ENCODE measurements around the gene SORBS1. TPM values are rescaled to one million over a fixed set of nuclear protein-coding genes. Genes with fewer than 3 reads are reported as not detected.
"Not testable (repeated sequence)": the region's sequence is repeated elsewhere in the genome, so short reads cannot be mapped to it uniquely, and the experiment has no call there.

SORBS1 gene
- total RNA-seq, 8 experiments from 2014 or later, result 2.0 to 105 (median 35.8) TPM

- peaks cover 4 to 7% of the 10 kb centered on the region in 2 donors for H3K4me1 ChIP-seq (replicated peaks in 1 of 2)
- H3K4me3 ChIP-seq, result no peak overlapping the region
- no peak overlapping the region for H3K27ac ChIP-seq
- ATAC-seq (replicated peaks in 6 of 8), result no peak
- in situ Hi-C loops (cut with MboI; ENCODE audit: low pct_unique_long_range_greater_than_20kb in 2 of 9, low sequenced_read_pairs in 9 of 9, unreplicated experiment in 9 of 9), result loop anchor here in 3 of 9 experiments (25.0 kb wide), 2 partner anchors 116 to 716 kb away; no protein-coding TSS in a partner anchor
Measured at GRCh38 chr10:95353123-95353522, 208.0 kb downstream of the SORBS1 start.

GRCh38 chr10:95352684-95353083 lies 208.5 kb downstream of the SORBS1 start:
- ATAC-seq (replicated peaks in 6 of 8), result no peak
- Histone ChIP-seq H3K4me1 (replicated peaks in 1 of 2) (peaks cover 4 to 7% of the 10 kb centered on the region in 2 donors), H3K4me3 (no peak overlapping the region), H3K27ac (no peak overlapping the region)
- WGBS, 10 experiments, result 50 to 100% (median 95%) methylated on average over 1 to 2 of the region's 2 CpGs; no CpG with 5 or more reads in 5 of the 10 experiments
- in situ Hi-C loops (cut with MboI; ENCODE audit: low pct_unique_long_range_greater_than_20kb in 2 of 9, low sequenced_read_pairs in 9 of 9, unreplicated experiment in 9 of 9), result loop anchor here in 3 of 9 experiments (25.0 kb wide), 2 partner anchors 115 to 715 kb away; no protein-coding TSS in a partner anchor

GRCh38 chr10:95350830-95351228 lies 210.3 kb downstream of the SORBS1 start:
- WGBS, 10 experiments, result 35 to 92% (median 59%) methylated on average over 1 to 2 of the region's 2 CpGs; no CpG with 5 or more reads in 4 of the 10 experiments
- Histone ChIP-seq H3K27ac (no peak overlapping the region), H3K4me1 (replicated peaks in 1 of 2) (peaks cover 4 to 7% of the 10 kb centered on the region in 2 donors), H3K4me3 (no peak overlapping the region)
- ATAC-seq (replicated peaks in 6 of 8), result peak in 1 of 8 experiments; percentile 81
- in situ Hi-C loops (cut with MboI; ENCODE audit: low pct_unique_long_range_greater_than_20kb in 2 of 9, low sequenced_read_pairs in 9 of 9, unreplicated experiment in 9 of 9), result loop anchor here in 3 of 9 experiments (25.0 kb wide), 2 partner anchors 114 to 714 kb away; no protein-coding TSS in a partner anchor

- no peak overlapping the region for H3K27ac ChIP-seq
- ATAC-seq (replicated peaks in 6 of 8), result no peak
- WGBS, 10 experiments, result 48 to 98% (median 85%) methylated on average over 2 to 6 of the region's 6 CpGs
- H3K4me3 ChIP-seq, result no peak overlapping the region
- H3K4me1 ChIP-seq (replicated peaks in 1 of 2), result peaks cover 4 to 7% of the 10 kb centered on the region in 2 donors
- in situ Hi-C loops (cut with MboI; ENCODE audit: low pct_unique_long_range_greater_than_20kb in 2 of 9, low sequenced_read_pairs in 9 of 9, unreplicated experiment in 9 of 9), result loop anchor here in 3 of 9 experiments (25.0 kb wide), 2 partner anchors 113 to 713 kb away; no protein-coding TSS in a partner anchor
Measured at GRCh38 chr10:95350219-95350829, 210.8 kb downstream of the SORBS1 start.

GRCh38 chr10:95347402-95347766 lies 213.8 kb downstream of the SORBS1 start:
- H3K27ac ChIP-seq; in situ Hi-C loops (cut with MboI; ENCODE audit: low pct_unique_long_range_greater_than_20kb in 2 of 9, low sequenced_read_pairs in 9 of 9, unreplicated experiment in 9 of 9); H3K4me1 ChIP-seq (replicated peaks in 1 of 2); H3K4me3 ChIP-seq; ATAC-seq (replicated peaks in 6 of 8): not testable (repeated sequence)
- 50 to 100% (median 93%) methylated on average over 1 to 6 of the region's 7 CpGs; no CpG with 5 or more reads in 2 of the 10 experiments for WGBS, 10 experiments

- WGBS, 10 experiments, result 65 to 100% (median 96%) methylated on average over 1 to 2 of the region's 2 CpGs; no CpG with 5 or more reads in 4 of the 10 experiments
- ATAC-seq (replicated peaks in 6 of 8), result peak in 1 of 8 experiments; percentile 17
- H3K4me3 ChIP-seq, result no peak overlapping the region
- H3K27ac ChIP-seq, result no peak overlapping the region
- in situ Hi-C loops (cut with MboI; ENCODE audit: low pct_unique_long_range_greater_than_20kb in 2 of 9, low sequenced_read_pairs in 9 of 9, unreplicated experiment in 9 of 9), result no loop called here
- no peaks in the 10 kb centered on the region for H3K4me1 ChIP-seq (replicated peaks in 1 of 2)
Measured at GRCh38 chr10:95346715-95347401, 214.3 kb downstream of the SORBS1 start.

GRCh38 chr10:95343573-95343972 lies 217.6 kb downstream of the SORBS1 start:
- WGBS, 10 experiments, result 50 to 93% (median 83%) methylated on average over 2 to 6 of the region's 6 CpGs; no CpG with 5 or more reads in 4 of the 10 experiments
- ATAC-seq (replicated peaks in 6 of 8), result no peak
- no peak overlapping the region for H3K4me3 ChIP-seq
- H3K27ac ChIP-seq, result no peak overlapping the region
- no peaks in the 10 kb centered on the region for H3K4me1 ChIP-seq (replicated peaks in 1 of 2)
- in situ Hi-C loops (cut with MboI; ENCODE audit: low pct_unique_long_range_greater_than_20kb in 2 of 9, low sequenced_read_pairs in 9 of 9, unreplicated experiment in 9 of 9), result no loop called here

GRCh38 chr10:95341716-95342130 lies 219.4 kb downstream of the SORBS1 start:
- in situ Hi-C loops (cut with MboI; ENCODE audit: low pct_unique_long_range_greater_than_20kb in 2 of 9, low sequenced_read_pairs in 9 of 9, unreplicated experiment in 9 of 9), result no loop called here
- Histone ChIP-seq H3K4me1 (replicated peaks in 1 of 2) (no peaks in the 10 kb centered on the region), H3K27ac (no peak overlapping the region), H3K4me3 (no peak overlapping the region)
- ATAC-seq (replicated peaks in 6 of 8), result peak in 3 of 8 experiments; percentile 50 to 84 (median 60)
- WGBS, 10 experiments, result 17 to 92% (median 78%) methylated on average over 1 to 3 of the region's 3 CpGs; no CpG with 5 or more reads in 2 of the 10 experiments

- Histone ChIP-seq H3K4me1 (replicated peaks in 1 of 2) (no peaks in the 10 kb centered on the region), H3K27ac (no peak overlapping the region)
- no peak for ATAC-seq (replicated peaks in 6 of 8)
Measured at GRCh38 chr10:95339863-95340262, 221.3 kb downstream of the SORBS1 start.

GRCh38 chr10:95337423-95338160 lies 223.6 kb downstream of the SORBS1 start:
- Histone ChIP-seq H3K27ac (no peak overlapping the region), H3K4me3 (no peak overlapping the region), H3K4me1 (replicated peaks in 1 of 2) (no peaks in the 10 kb centered on the region)
- 80 to 100% (median 86%) methylated on average over 2 to 9 of the region's 10 CpGs for WGBS, 10 experiments
- no peak for ATAC-seq (replicated peaks in 6 of 8)
- in situ Hi-C loops (cut with MboI; ENCODE audit: low pct_unique_long_range_greater_than_20kb in 2 of 9, low sequenced_read_pairs in 9 of 9, unreplicated experiment in 9 of 9), result no loop called here

More at GRCh38 chr10:95339863-95340262, 221.3 kb downstream of the SORBS1 start:
- WGBS, 10 experiments, result 80 to 100% (median 88%) methylated on average over 1 of the region's 1 CpG; no CpG with 5 or more reads in 4 of the 10 experiments
- in situ Hi-C loops (cut with MboI; ENCODE audit: low pct_unique_long_range_greater_than_20kb in 2 of 9, low sequenced_read_pairs in 9 of 9, unreplicated experiment in 9 of 9), result no loop called here
- H3K4me3 ChIP-seq, result no peak overlapping the region

GRCh38 chr10:95336702-95337101 lies 224.5 kb downstream of the SORBS1 start:
- in situ Hi-C loops (cut with MboI; ENCODE audit: low pct_unique_long_range_greater_than_20kb in 2 of 9, low sequenced_read_pairs in 9 of 9, unreplicated experiment in 9 of 9), result no loop called here
- 90 to 100% (median 100%) methylated on average over 1 to 4 of the region's 9 CpGs; no CpG with 5 or more reads in 5 of the 10 experiments for WGBS, 10 experiments
- no peak overlapping the region for H3K4me3 ChIP-seq
- no peaks in the 10 kb centered on the region for H3K4me1 ChIP-seq (replicated peaks in 1 of 2)
- no peak for ATAC-seq (replicated peaks in 6 of 8)
- H3K27ac ChIP-seq, result no peak overlapping the region

- Histone ChIP-seq H3K4me3 (no peak overlapping the region), H3K27ac (no peak overlapping the region), H3K4me1 (replicated peaks in 1 of 2) (no peaks in the 10 kb centered on the region)
- in situ Hi-C loops (cut with MboI; ENCODE audit: low pct_unique_long_range_greater_than_20kb in 2 of 9, low sequenced_read_pairs in 9 of 9, unreplicated experiment in 9 of 9), result no loop called here
- WGBS, 10 experiments, result 30 to 83% (median 80%) methylated on average over 1 to 10 of the region's 19 CpGs; no CpG with 5 or more reads in 3 of the 10 experiments
- ATAC-seq (replicated peaks in 6 of 8), result no peak
Measured at GRCh38 chr10:95335933-95336699, 225.1 kb downstream of the SORBS1 start.
